OCI-LY7 (cell line): ENCODE measurements around the gene HEATR3.

Source experiments
- EZH2phosphoT487 ChIP-seq: fragments of 200-600 bp; sonication (generic); IDR thresholded peaks from 2 replicates; pipeline ENCODE4 v1.6.1; 2018; ENCODE audit warnings: low read depth, borderline replicate concordance, mild to moderate bottlenecking, mixed run types, antibody characterized with exemption, low read length, moderate library complexity, mixed read lengths
- TF ChIP-seq, protein P1 (sequence below): fragments of 200-600 bp; sonication (generic); conservative IDR thresholded peaks from 2 replicates; pipeline ENCODE4 v1.5.1; 2014; ENCODE audit warnings: mild to moderate bottlenecking, antibody characterized with exemption, low read length, moderate library complexity, mixed read lengths

DNA sequence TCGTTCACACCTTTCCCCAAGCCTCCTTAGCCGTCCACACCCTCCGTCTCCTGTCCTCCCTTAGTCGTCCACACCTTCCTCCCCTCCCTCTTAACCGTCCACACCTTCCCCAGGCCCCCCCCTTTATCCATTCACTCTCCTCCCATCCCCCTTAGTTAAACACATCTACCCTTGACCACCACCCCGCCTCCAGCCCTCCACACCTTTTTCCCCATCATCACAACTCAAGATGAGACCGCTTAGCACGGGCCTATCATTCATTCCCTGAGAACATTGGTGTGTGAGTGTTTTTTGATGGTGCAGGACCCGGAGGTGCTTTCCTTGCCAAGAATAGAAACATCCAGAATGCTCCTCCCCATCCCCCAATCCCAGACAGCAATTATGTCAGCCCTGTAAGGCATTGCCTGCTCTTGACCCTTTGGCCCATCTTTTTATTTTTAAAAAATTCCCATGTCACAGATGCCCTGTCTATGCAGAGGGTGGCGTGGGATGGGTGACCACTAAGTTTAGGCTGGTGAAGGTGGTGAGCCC is 88.7 kb downstream of the HEATR3 start:
- TF ChIP-seq, protein P1, sequence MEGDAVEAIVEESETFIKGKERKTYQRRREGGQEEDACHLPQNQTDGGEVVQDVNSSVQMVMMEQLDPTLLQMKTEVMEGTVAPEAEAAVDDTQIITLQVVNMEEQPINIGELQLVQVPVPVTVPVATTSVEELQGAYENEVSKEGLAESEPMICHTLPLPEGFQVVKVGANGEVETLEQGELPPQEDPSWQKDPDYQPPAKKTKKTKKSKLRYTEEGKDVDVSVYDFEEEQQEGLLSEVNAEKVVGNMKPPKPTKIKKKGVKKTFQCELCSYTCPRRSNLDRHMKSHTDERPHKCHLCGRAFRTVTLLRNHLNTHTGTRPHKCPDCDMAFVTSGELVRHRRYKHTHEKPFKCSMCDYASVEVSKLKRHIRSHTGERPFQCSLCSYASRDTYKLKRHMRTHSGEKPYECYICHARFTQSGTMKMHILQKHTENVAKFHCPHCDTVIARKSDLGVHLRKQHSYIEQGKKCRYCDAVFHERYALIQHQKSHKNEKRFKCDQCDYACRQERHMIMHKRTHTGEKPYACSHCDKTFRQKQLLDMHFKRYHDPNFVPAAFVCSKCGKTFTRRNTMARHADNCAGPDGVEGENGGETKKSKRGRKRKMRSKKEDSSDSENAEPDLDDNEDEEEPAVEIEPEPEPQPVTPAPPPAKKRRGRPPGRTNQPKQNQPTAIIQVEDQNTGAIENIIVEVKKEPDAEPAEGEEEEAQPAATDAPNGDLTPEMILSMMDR = no peak
- no peak for TF ChIP-seq EZH2phosphoT487
